Measurements from ENCODE around the gene ZIC4.

The ZIC4 gene

DNA sequence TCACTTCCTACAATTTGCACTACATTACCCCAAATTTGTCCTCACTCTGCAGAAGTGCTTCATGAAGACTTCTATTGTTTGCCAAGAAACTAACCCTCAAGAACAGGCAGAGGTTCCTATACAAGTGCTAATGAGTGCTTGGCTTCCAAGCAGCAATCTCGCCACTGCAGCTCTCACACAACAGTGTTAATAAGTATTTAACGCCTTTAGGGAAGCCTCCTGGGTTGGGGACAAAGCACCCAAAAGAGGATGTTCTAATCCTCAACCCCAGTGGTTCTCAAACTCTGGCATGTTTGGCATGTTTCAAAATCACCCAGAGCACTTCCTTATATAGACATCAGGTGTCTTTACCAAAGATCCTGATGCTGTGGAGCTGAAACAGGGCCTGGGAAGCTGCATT lies 64.6 kb downstream of the ZIC4 start:
- no peak for DNase-seq

DNA sequence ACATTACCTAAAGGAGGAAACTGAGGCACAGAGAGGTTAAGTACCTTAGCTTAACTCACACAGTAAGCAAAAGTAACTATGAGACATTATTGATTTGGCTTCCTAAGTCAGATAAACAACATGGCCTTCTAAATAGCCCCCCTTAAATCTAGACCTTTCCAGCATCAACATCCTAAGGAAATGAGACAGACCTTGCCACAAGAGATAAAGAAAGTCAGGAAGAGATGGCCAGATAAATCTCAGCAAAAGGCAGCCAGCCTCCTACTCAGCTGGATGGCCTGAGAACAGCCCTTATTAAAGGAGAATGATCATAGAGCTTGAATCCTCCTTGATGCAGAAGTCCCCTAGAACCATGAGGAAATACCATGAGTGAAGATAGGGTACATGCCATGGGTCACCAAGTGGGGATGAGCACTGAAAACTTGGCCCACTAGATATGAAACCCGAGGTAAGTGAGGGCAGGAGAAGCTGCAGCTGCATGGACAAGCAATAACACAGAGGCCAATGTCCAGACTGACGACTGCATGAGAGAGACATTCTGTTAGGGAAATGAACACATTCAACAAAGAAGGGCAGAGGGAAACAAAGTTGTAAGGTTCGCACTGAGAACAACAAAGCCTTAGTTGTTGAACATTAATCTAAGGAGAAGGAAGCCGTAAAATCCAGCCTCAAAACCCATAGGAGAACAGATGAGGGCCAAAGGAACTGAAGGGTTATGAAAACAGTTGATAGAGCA lies 69.6 kb downstream of the ZIC4 start:
- DNase-seq: no peak
